Activated CD4-positive, alpha-beta memory T cell treated with anti-CD3 and anti-CD28 coated beads for 36 hours (primary cell): Measurements from ENCODE around the gene GTPBP1. TPM values are rescaled to one million over a fixed set of nuclear protein-coding genes. Genes with fewer than 3 reads are reported as not detected.

Experiments
- CTCF ChIA-PET: fragments of 350-600 bp; sonication (Branson Sonifier 250); formaldehyde crosslinking; loops from one replicate; lab custom pipeline; 2021; ENCODE audit warnings: antibody characterized with exemption, inconsistent platforms; lab: Charles Lee
- POLR2A ChIA-PET: fragments of 350-600 bp; sonication (Branson Sonifier 250); formaldehyde crosslinking; loops from one replicate; lab custom pipeline; 2021; ENCODE audit warnings: antibody characterized with exemption; lab: Charles Lee
- DNase-seq: peaks from one replicate; pipeline ENCODE4 v3.0.0-alpha.2; 2020
- H3K27ac Mint-ChIP-seq: one replicate; pipeline ENCODE4 v1.8.0; 2021; ENCODE audit warnings: mixed read lengths
- H3K27me3 Mint-ChIP-seq: one replicate; pipeline ENCODE4 v1.8.0; 2021; ENCODE audit warnings: mixed read lengths
- H3K36me3 Mint-ChIP-seq: one replicate; pipeline ENCODE4 v1.8.0; 2021; ENCODE audit warnings: mixed read lengths
- H3K4me1 Mint-ChIP-seq: one replicate; pipeline ENCODE4 v1.8.0; 2021; ENCODE audit warnings: low read depth, mixed read lengths
- H3K4me3 Mint-ChIP-seq: one replicate; pipeline ENCODE4 v1.8.0; 2021; ENCODE audit warnings: mild to moderate bottlenecking, mixed read lengths
- H3K9me3 Mint-ChIP-seq: one replicate; pipeline ENCODE4 v1.8.0; 2021; ENCODE audit warnings: mixed read lengths
- intact Hi-C: fragments of 100-400 bp; cut with micrococcal nuclease; formaldehyde crosslinking; loops from one replicate; pipeline ENCODE4 v1.15.1; 2023
- total RNA-seq, 2 experiments: library from RNA; stranded (reverse); gene quantifications; one replicate each; pipeline ENCODE4 v1.2.3, GENCODE V29; 2021

Gene GTPBP1
- total RNA-seq, 2 experiments from 2014 or later = 95.4 to 98.1 TPM

GRCh38 chr22:38715852-38716251 lies 10.1 kb downstream of the GTPBP1 start:
- intact Hi-C loops = no loop called here
- peaks cover 35% of the 10 kb centered on the region for H3K4me1 Mint-ChIP-seq
- H3K9me3 Mint-ChIP-seq = no peaks in the 10 kb centered on the region
- ChIA-PET CTCF (interaction anchor here (1.4 kb wide), 1 partner anchor 9 kb away, joined by 4 read pairs; no protein-coding TSS in a partner anchor), POLR2A (interaction anchor here (0.6 to 1.7 kb wide), 2 partner anchors 10 to 18 kb away, joined by 3 to 4 read pairs; partner anchors contain the start of gene GTPBP1)
- peaks cover 33% of the 10 kb centered on the region for H3K36me3 Mint-ChIP-seq
- no peaks in the 10 kb centered on the region for H3K27me3 Mint-ChIP-seq
- DNase-seq = no peak
- no peak overlapping the region for H3K27ac Mint-ChIP-seq
- no peak overlapping the region for H3K4me3 Mint-ChIP-seq

DNA sequence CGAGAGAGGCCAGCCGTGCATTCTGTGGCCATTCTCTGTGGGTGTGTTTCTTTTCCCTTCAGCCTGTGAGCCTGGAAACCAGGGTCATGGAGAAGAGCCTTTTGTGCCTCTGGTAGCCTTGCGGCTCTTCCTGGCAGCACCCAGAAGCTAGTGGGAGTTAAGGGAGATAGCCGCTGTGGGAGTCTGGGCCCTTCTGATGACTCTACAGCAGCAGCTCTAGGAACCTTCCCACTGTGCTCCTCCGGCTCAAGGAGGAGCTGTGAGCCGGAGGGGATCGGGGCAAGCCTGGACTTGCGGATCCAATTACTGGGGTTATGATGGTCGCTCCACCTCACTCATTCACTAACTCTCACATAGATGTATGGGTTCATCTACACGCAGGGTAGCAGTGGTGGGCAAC lies 10.5 kb downstream of the GTPBP1 start:
- intact Hi-C loops = no loop called here
- Mint-ChIP-seq H3K9me3 (no peaks in the 10 kb centered on the region), H3K27ac (no peak overlapping the region), H3K27me3 (no peaks in the 10 kb centered on the region), H3K36me3 (peaks cover 32% of the 10 kb centered on the region), H3K4me3 (no peak overlapping the region), H3K4me1 (peaks cover 30% of the 10 kb centered on the region)
- ChIA-PET POLR2A (no interaction called here), CTCF (interaction anchor here (1.4 kb wide), 1 partner anchor 9 kb away, joined by 4 read pairs; no protein-coding TSS in a partner anchor)
- DNase-seq = no peak

DNA sequence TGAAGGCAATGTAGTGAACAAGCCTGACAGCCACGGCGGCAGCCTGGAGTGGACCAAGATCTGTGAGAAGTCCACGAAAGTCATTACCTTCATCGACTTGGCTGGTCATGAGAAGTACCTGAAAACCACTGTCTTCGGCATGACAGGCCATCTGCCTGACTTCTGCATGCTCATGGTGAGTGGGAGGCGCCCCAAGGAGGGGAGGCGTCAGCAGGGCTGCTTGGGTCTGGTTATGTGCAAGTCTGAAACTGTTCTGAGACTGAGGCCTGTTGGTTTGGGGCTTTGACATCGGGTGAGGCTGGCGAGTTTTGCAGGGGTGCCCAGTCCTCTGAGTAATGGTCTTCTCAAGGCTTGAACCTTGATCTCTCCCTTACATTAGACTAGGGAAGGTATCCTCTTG lies 11.1 kb downstream of the GTPBP1 start:
- Mint-ChIP-seq H3K4me1 (peaks cover 30% of the 10 kb centered on the region), H3K9me3 (no peaks in the 10 kb centered on the region), H3K27me3 (no peaks in the 10 kb centered on the region), H3K27ac (no peak overlapping the region), H3K4me3 (no peak overlapping the region), H3K36me3 (peaks cover 36% of the 10 kb centered on the region)
- DNase-seq = no peak
- intact Hi-C loops = no loop called here
- POLR2A ChIA-PET = no interaction called here
- CTCF ChIA-PET = interaction anchor here (1.1 to 1.7 kb wide), 3 partner anchors 8 to 17 kb away, joined by 3 to 7 read pairs (median 4); no protein-coding TSS in a partner anchor

- Mint-ChIP-seq H3K27me3 (no peaks in the 10 kb centered on the region), H3K27ac (no peak overlapping the region), H3K4me3 (no peak overlapping the region), H3K36me3 (peaks cover 36% of the 10 kb centered on the region), H3K4me1 (peaks cover 26% of the 10 kb centered on the region), H3K9me3 (no peaks in the 10 kb centered on the region)
- POLR2A ChIA-PET = no interaction called here
- CTCF ChIA-PET = interaction anchor here (1.1 to 1.7 kb wide), 2 partner anchors 10 to 16 kb away, joined by 3 to 7 read pairs; no protein-coding TSS in a partner anchor
- DNase-seq = no peak
- intact Hi-C loops = no loop called here
Observed at GRCh38 chr22:38717244-38717643, 11.5 kb downstream of the GTPBP1 start.

GRCh38 chr22:38718414-38718813 lies 12.7 kb downstream of the GTPBP1 start:
- DNase-seq = no peak
- H3K9me3 Mint-ChIP-seq = no peaks in the 10 kb centered on the region

DNA sequence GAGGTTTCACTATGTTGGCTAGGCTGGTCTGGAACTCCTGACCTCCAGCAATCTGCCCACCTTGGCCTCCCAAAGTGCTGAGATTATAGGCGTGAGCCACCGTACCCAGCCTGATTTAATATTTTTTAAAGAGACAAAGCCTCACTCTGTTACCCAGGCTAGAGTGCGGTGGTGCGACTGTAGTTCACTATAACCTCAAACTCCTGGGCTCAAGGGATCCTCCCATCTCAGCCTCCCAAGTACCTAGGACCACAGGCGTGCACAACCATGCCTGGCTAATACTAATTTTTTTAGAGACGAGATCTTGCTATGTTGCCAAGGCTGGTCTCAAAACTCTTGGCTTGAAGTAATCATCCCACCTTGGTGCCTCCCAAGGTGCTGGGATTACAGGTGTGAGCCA lies 13.5 kb downstream of the GTPBP1 start:
- peaks cover 37% of the 10 kb centered on the region for H3K36me3 Mint-ChIP-seq
- no peak for DNase-seq
- no peak overlapping the region for H3K27ac Mint-ChIP-seq
- H3K4me3 Mint-ChIP-seq = no peak overlapping the region
- peaks cover 8% of the 10 kb centered on the region for H3K4me1 Mint-ChIP-seq
- CTCF ChIA-PET = interaction anchor here (1.4 kb wide), 1 partner anchor 14 kb away, joined by 3 read pairs; no protein-coding TSS in a partner anchor
- H3K9me3 Mint-ChIP-seq = no peaks in the 10 kb centered on the region
- H3K27me3 Mint-ChIP-seq = no peaks in the 10 kb centered on the region
- intact Hi-C loops = no loop called here
- POLR2A ChIA-PET = no interaction called here

More at GRCh38 chr22:38718414-38718813, 12.7 kb downstream of the GTPBP1 start:
- Mint-ChIP-seq H3K36me3 (peaks cover 39% of the 10 kb centered on the region), H3K27ac (peak overlapping the region; percentile 9), H3K4me3 (no peak overlapping the region), H3K4me1 (peaks cover 15% of the 10 kb centered on the region), H3K27me3 (no peaks in the 10 kb centered on the region)
- CTCF ChIA-PET = interaction anchor here (1.7 kb wide), 1 partner anchor 15 kb away, joined by 7 read pairs; no protein-coding TSS in a partner anchor
- POLR2A ChIA-PET = interaction anchor here (0.9 kb wide), 1 partner anchor 8 kb away, joined by 3 read pairs; no protein-coding TSS in a partner anchor
- intact Hi-C loops = no loop called here

DNA sequence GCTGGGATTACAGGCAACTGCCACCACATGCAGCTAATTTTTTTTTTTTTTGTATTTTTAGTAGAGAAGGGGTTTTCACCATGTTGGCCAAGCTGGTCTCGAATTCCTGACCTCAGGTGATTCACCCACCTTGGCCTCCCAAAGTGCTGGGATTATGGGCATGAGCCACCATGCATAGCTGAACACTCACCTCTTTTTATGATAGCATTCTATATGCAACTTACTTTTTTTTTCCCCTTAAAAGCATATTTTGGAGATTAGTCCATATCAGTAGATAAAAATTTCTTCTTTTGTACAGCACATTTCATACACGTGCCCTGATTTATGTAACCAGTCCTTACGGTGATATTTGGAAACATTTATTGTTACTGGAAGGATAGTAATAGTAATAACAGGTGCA lies 14.6 kb downstream of the GTPBP1 start:
- CTCF ChIA-PET = interaction anchor here (1.4 kb wide), 1 partner anchor 13 kb away, joined by 3 read pairs; no protein-coding TSS in a partner anchor
- Mint-ChIP-seq H3K27ac (no peak overlapping the region), H3K36me3 (peaks cover 48% of the 10 kb centered on the region), H3K4me3 (no peak overlapping the region), H3K9me3 (no peaks in the 10 kb centered on the region), H3K27me3 (no peaks in the 10 kb centered on the region), H3K4me1 (peaks cover 4% of the 10 kb centered on the region)
- POLR2A ChIA-PET = no interaction called here
- intact Hi-C loops = no loop called here
- DNase-seq = no peak

- Mint-ChIP-seq H3K4me1 (peaks cover 4% of the 10 kb centered on the region), H3K27me3 (no peaks in the 10 kb centered on the region), H3K4me3 (no peak overlapping the region), H3K27ac (no peak overlapping the region), H3K36me3 (peaks cover 53% of the 10 kb centered on the region), H3K9me3 (no peaks in the 10 kb centered on the region)
- POLR2A ChIA-PET = interaction anchor here (0.7 kb wide), 1 partner anchor 14 kb away, joined by 3 read pairs; no protein-coding TSS in a partner anchor
- CTCF ChIA-PET = interaction anchor here (0.9 to 4.0 kb wide), 3 partner anchors 12 to 669 kb away, joined by 5 to 33 read pairs (median 5); partner anchors contain the start of gene GTPBP1
- intact Hi-C loops = no loop called here
- DNase-seq = no peak
Observed at GRCh38 chr22:38721551-38721950, 15.8 kb downstream of the GTPBP1 start.

GRCh38 chr22:38724176-38724575 lies 18.4 kb downstream of the GTPBP1 start:
- Mint-ChIP-seq H3K36me3 (peaks cover 55% of the 10 kb centered on the region), H3K4me1 (no peaks in the 10 kb centered on the region), H3K27ac (no peak overlapping the region), H3K4me3 (no peak overlapping the region), H3K27me3 (no peaks in the 10 kb centered on the region), H3K9me3 (no peaks in the 10 kb centered on the region)
- intact Hi-C loops = no loop called here
- POLR2A ChIA-PET = interaction anchor here (1.2 to 1.4 kb wide), 2 partner anchors 9 to 28 kb away, joined by 5 read pairs; no protein-coding TSS in a partner anchor
- DNase-seq = no peak
- CTCF ChIA-PET = interaction anchor here (0.9 to 4.0 kb wide), 13 partner anchors 8 to 42 kb away, joined by 3 to 33 read pairs (median 4); partner anchors contain the start of gene GTPBP1

GRCh38 chr22:38724926-38725571 lies 19.3 kb downstream of the GTPBP1 start:
- Mint-ChIP-seq H3K27me3 (no peaks in the 10 kb centered on the region), H3K36me3 (peaks cover 60% of the 10 kb centered on the region), H3K9me3 (no peaks in the 10 kb centered on the region), H3K27ac (peak overlapping the region; percentile 1), H3K4me1 (no peaks in the 10 kb centered on the region), H3K4me3 (no peak overlapping the region)
- intact Hi-C loops = no loop called here
- CTCF ChIA-PET = interaction anchor here (0.7 to 4.0 kb wide), 21 partner anchors 8 to 112 kb away, joined by 3 to 33 read pairs (median 4); partner anchors contain the start of genes GTPBP1 and SUN2
- no peak for DNase-seq
- POLR2A ChIA-PET = interaction anchor here (1.2 to 1.4 kb wide), 2 partner anchors 8 to 27 kb away, joined by 5 read pairs; no protein-coding TSS in a partner anchor

DNA sequence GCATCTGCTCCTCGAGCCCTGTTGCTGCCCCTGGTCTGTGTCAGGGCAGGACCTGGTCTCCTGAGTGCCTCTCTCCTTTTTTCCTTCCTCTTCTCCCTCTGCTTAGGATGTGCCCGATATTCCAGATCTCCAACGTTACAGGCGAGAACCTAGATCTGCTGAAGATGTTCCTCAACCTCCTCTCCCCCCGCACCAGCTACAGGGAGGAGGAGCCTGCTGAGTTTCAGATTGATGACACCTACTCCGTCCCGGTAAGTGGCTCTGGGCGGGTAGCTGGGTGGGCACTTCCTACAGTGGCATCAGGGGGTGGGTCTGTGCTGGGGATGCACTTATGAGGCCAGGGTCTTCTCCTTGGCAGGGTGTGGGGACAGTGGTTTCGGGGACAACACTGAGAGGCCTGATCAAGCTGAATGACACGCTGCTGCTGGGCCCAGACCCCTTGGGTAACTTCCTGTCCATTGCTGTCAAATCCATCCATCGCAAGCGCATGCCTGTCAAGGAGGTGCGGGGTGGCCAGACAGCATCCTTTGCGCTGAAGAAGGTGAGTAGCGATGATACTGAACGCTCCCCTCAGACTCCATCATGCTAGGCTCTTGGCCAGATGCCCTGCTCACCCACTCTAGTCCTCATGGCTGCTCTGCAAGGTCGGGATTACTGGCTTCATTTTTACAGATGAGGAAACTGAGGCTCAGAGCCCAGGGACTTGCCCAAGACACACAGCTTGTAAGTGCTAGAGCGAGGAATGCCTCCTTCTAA lies 20.3 kb downstream of the GTPBP1 start:
- DNase-seq = no peak
- ChIA-PET POLR2A (interaction anchor here (1.0 kb wide), 1 partner anchor 8 kb away, joined by 3 read pairs; no protein-coding TSS in a partner anchor), CTCF (interaction anchor here (0.8 to 1.6 kb wide), 8 partner anchors 9 to 111 kb away, joined by 3 to 14 read pairs (median 4); partner anchors contain the start of gene SUN2)
- no peaks in the 10 kb centered on the region for H3K4me1 Mint-ChIP-seq
- no peaks in the 10 kb centered on the region for H3K9me3 Mint-ChIP-seq
- H3K36me3 Mint-ChIP-seq = peaks cover 65% of the 10 kb centered on the region
- no peak overlapping the region for H3K27ac Mint-ChIP-seq
- no peaks in the 10 kb centered on the region for H3K27me3 Mint-ChIP-seq
- intact Hi-C loops = no loop called here
- H3K4me3 Mint-ChIP-seq = no peak overlapping the region
